PC-9 (cell line): ENCODE results near the gene DYNC1H1.

ENCODE experiments used
- CTCF ChIP-seq: fragments of 200-600 bp; sonication (generic); conservative IDR thresholded peaks from 2 replicates; pipeline ENCODE4 v1.6.1; 2017; ENCODE audit warnings: mixed run types, antibody characterized with exemption, mild to moderate bottlenecking, moderate library complexity
- EZH2 ChIP-seq: fragments of 200-600 bp; sonication (generic); IDR thresholded peaks from 2 replicates; pipeline ENCODE4 v1.8.0; 2017; ENCODE audit warnings: antibody characterized with exemption, low read depth

DNA sequence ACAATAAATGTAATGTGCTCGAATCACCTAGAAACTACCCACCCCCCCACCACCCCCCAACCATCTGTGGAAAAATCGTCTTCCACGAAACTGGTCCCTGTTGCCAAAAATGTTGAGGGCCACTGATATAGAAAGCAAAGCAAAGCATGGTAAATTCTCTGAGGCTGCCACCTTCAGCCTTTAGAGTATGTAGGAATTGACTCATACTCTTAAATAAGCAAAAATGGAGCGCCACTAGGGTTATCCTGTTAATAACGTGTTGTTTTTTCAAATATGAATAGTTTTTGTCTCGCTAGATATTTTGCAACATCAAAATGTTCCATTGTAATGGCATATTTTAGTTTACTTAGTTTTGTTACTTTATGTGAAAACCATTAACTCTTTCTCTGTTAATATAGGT, 18.2 kb downstream of the DYNC1H1 start:
- no peak for TF ChIP-seq CTCF
- no peak for TF ChIP-seq EZH2
